HepG2 (cell line): ENCODE data around the gene AARS2.

ENCODE experiments used
- CBFB ChIP-seq: sonication (generic); formaldehyde crosslinking; IDR thresholded peaks from 2 replicates; pipeline ENCODE4 v1.4.0; 2020; ENCODE audit warnings: missing genetic modification reagents
- CTCF ChIP-seq: sonication (generic); formaldehyde crosslinking; IDR thresholded peaks from 2 replicates; pipeline ENCODE4 v1.5.0; 2020; ENCODE audit warnings: mild to moderate bottlenecking, missing genetic modification reagents, moderate library complexity
- SP140L ChIP-seq: sonication (generic); formaldehyde crosslinking; IDR thresholded peaks from 2 replicates; pipeline ENCODE4 v1.4.0; 2020; ENCODE audit warnings: missing genetic modification reagents, borderline replicate concordance
- YY1 ChIP-seq: IDR thresholded peaks from 2 replicates; pipeline ENCODE4 v1.6.1; 2011; ENCODE audit warnings: low read length, low read depth, moderate library complexity, mild to moderate bottlenecking; ENCODE audit not compliant: insufficient read depth, insufficient replicate concordance

GRCh38 chr6:44315516-44315915, 2.4 kb upstream of the AARS2 start:
- TF ChIP-seq YY1 (no peak), CTCF (no peak), SP140L (CRISPR knock-in tag) (no peak), CBFB (no peak)
